DMS79 treated with DMSO at 0.1 percent for 48 hours (cell line): ENCODE data around the gene CERS6.

Experiments
- DNase-seq: peaks from one replicate; lab custom pipeline; 2025; lab: John Stamatoyannopoulos, UW

The CERS6 gene

GRCh38 chr2:168568476-168569267 lies 112.6 kb downstream of the CERS6 start:
- DNase-seq = no peak

GRCh38 chr2:168571061-168571460 lies 115.0 kb downstream of the CERS6 start:
- DNase-seq = no peak

DNA sequence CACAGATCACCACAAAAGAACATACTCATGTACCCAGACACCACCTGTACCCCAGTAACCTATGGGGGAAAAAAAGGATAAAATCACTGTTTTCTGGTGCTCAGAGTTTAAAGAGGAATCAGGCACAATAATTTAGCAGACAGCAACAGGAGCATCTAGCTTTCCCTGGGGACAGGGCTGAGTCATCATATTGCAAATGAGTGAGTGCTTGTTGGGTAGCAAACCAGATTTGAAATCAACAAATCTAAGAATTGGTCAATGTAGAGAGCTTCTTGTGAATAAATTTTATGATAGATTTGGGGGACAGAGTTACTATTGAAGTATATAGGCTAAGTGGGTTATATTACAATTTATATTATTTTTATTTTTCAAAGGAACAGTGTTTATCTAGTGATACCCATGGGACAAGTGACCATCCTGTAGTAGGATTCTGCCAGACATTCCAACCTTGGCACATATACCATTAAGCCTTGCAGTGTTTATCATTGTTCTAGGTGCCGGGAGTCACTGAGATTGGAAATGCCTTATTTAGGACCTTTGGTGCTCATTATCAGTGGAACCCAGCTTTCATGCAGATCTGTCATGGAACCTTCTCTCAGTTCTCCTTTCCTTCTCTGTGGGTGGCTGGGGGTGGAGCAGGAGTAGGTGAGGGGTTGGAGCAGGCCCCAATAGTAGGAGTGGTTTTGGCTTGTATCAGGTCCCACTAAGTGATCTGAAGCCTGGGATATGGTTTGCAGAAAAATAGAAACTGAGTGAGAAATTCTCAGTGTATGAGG lies 117.2 kb downstream of the CERS6 start:
- DNase-seq = no peak

GRCh38 chr2:168574856-168575630 lies 119.0 kb downstream of the CERS6 start:
- DNase-seq = peak; percentile 89

- no peak for DNase-seq
Measured at GRCh38 chr2:168577885-168578284, 121.8 kb downstream of the CERS6 start.

DNA sequence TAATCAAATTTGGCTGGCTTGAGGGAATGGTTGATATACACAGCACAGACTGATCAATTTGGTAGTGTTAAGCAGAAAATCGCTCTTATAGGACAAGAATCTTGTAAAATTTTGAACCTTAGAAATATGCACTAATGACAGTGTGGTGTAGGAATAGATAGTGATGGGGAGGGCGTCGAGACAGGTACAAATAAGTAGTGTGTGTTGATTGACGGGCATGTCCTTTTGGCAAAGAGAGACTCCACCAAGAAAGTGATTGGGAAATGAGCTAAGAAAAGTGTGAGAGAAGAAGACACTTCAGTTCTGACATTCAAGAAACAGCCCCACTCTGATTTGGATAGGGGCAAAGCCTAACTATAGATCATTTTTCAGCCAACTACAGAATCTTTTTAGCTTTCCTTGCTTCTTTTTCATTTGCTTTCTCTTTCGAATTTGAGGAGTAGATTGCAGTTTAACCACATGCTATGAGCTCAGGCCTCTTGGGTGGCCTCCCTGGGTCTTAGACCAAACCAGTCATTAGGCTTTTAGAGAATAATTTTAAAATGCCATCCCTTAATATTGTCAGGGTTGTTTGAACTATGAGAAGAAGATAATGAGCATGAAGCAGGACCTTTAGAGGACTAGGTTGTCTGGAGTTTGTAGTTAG lies 127.1 kb downstream of the CERS6 start:
- DNase-seq = peak; percentile 62

- DNase-seq = peak; percentile 84
Measured at GRCh38 chr2:168583710-168584521, 127.8 kb downstream of the CERS6 start.

- peak; percentile 46 for DNase-seq
Measured at GRCh38 chr2:168584911-168585310, 128.8 kb downstream of the CERS6 start.

GRCh38 chr2:168585700-168586099 lies 129.6 kb downstream of the CERS6 start:
- DNase-seq = no peak

DNA sequence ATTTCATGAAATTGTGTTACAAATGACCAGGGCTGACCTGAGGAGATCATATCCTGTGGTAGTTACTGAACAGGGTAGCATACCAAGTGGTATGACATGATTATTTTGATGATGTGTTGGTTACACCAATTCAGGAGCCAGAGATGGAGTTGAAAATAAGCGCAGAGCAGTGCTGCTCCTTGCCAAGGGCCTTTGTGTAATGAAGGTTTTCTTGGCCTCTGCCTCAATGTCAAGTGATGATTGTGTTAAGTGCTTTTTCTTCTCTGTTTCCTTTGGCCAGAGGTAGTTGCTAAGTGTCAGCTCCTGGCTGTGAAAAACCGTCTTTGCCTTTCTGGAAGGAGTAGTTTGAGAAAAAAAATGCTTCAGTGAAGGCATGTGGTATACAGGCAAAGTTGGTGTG lies 131.2 kb downstream of the CERS6 start:
- DNase-seq = peak; percentile 17

DNA sequence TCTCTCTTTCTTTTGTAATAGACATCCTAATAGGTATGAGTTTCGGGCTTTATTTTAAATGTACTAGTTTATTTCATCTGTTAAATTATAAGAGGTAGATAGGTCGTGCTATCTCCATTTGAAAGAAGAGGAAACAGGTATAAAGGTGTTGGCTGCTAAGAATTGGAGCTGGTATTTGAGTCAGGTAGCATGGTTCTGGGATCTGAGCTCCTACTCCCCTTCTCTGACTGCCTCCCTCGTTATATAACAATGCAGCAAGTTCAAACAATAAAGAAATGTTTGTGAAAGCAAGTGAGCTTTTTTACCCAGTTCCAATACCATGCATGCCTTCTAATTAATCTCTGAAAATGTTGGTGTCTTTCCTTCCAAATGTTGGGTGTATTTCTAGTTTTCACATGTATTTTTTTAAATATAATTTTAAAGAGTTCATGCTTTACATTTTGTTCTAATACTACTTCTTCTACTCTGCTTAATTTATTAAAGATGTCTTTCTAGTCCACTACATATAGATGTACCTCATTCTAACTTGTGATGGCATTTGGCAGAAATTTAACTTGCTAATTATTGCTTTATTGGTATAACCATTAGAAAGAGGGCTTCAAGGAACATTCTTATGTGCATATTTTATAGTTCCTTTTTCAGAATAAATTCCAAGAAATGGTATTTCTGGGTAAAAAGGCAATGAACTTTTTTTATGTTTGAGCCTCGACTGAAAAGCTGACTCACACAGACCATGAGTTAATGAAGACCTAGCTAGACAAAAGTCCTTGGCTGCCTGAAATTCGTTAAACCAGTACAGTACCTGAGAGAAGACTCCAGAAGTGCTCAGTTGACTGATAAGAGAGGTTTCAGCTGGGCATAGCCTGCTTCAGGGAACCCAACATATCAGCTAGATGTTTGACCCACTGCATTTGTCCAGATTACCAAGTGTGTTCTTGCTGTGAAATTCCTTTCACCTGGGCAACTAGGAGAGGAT lies 133.5 kb downstream of the CERS6 start:
- DNase-seq = no peak

GRCh38 chr2:168592181-168592831 lies 136.2 kb downstream of the CERS6 start:
- no peak for DNase-seq

DNA sequence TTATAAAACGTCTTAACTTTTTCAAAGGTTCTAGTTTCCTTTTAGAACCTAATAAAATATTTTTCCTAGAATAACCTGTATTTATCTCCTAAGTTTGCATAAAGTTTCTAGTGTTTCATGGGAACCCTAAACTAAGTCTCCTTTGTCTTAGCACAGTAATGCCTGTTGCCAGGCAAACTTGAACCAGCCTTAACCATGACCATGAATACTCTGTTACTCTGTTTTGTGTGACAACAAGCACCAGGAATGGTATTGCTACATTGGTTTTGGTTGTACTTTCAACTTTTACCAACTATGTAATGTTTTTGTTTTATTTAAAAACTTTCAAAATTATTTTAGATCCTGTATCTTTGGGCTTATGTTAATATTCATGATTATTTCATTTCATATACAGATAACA lies 137.6 kb downstream of the CERS6 start:
- DNase-seq = no peak

GRCh38 chr2:168594778-168595177 lies 138.7 kb downstream of the CERS6 start:
- no peak for DNase-seq

GRCh38 chr2:168596881-168597655 lies 141.0 kb downstream of the CERS6 start:
- no peak for DNase-seq

DNA sequence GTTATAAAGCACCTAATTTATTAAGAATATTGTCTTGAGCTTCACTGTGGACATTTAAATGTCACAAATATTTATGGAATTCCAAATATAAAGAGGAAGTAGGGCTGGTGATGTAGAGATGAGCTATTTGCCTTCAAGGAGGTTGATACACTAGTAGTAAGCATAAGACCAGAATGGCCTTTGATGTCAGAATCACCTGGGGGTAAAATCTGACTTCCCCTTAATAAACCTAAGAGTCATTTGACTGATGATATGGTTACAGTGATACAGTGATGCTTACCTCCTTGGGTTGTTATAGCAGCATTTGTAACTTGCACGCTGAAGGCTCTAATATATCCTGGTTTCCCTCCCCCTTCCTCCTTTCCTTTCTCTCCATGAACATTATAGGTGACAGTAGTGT lies 143.7 kb downstream of the CERS6 start:
- DNase-seq = no peak

DNA sequence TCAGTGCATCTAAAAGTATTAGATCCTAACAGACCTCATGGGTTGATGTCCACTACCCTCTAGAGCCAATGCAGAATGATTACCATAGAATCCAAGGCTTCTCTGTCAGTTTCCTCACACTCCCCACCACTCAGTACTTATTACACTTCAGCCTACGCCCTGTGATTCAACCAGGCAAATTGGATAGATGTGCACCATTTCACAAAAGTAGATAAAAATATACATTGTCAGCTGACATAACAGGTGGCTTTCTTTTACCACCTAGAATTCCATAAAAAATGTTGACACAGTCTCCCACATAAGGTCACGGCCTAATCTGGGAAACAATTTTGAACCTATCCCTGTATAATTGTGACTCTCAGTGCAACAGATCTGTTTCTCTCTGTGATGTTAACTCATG lies 144.9 kb downstream of the CERS6 start:
- no peak for DNase-seq

DNA sequence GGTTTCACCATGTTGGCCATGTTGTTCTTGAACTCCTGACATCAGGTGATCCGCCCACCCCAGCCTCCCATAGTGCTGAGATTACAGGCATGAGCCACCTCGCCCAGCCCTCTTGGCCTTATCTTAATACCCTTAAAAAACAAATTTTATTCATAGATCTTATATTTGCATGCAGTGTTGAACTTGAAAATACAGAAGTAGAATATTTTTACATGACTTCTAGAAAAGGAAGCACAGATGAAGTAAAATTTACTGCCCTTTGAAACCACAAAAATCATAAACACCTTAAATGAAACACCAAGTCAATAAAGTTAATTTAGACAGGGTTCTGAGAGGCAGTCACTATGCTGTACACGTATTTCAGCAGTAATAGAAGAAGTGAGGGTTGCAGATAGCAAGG lies 145.7 kb downstream of the CERS6 start:
- no peak for DNase-seq

- DNase-seq = no peak
Measured at GRCh38 chr2:168602379-168602778, 146.3 kb downstream of the CERS6 start.
